ENCODE measurements around the gene CSRNP3.

CSRNP3 gene

DNA sequence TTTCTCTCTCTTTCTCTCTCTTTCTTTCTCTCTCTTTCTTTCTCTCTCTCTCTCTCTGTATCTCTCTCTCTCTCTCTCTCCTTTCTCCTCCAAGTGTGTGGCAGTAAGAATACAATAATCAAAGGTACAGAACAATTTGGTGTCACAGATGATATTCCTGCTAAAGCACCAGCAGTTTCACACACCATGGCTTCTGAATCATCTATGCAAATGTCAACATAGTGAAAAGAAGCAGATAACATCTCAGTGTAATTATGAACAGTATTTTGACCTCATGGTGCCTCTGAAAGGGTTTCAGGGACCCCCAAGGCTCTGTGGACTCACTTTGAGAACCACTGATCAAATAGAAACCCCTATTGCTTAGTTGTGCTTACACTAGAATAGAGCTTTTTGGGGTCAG is 38.5 kb upstream of the CSRNP3 start:
- H3K4me3 ChIP-seq (ENCODE audit: low read depth, low read length), result no peak overlapping the region
- TF ChIP-seq CTCF (IDR thresholded peaks at IDR 0.05; ENCODE audit: low read depth, low read length, missing control alignments), result no peak
- DNase-seq (ENCODE audit: low read depth), result no peak

DNA sequence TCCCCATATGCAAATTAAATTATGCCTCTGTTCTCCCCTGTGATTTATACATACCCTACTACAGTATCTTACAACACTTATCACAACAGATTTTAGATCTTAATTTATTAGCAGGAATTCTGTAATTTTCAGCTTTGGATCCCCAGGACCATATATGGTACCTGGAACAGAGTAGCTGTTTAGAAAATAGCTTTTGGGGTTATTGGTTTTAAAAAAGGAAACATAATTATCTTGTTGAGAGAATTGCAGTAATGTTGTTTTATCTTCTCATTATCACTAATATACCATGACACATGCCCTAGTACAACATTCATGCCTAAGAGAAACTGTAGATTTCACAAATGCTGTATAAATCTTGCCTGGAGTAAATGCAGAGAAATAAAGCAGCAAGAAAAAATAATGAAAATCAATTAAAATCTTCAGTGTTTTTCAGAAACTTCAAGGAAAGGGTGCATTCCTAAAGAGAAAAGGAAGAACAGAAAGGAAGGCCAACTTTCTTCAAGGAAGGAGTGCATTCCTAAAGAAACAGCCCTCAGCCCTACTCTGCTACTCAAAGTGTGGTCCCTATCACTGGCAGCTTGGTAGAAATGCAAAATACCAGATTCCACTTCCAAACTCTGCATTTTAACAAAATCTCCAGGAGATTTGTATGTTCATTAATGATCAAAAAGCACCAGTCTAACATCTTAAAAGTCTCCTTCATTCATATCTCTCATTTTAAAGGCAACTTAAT is 37.1 kb upstream of the CSRNP3 start:
- no peak for DNase-seq (ENCODE audit: low read depth)
- no peak for TF ChIP-seq CTCF (IDR thresholded peaks at IDR 0.05; ENCODE audit: low read depth, low read length, missing control alignments)

DNA sequence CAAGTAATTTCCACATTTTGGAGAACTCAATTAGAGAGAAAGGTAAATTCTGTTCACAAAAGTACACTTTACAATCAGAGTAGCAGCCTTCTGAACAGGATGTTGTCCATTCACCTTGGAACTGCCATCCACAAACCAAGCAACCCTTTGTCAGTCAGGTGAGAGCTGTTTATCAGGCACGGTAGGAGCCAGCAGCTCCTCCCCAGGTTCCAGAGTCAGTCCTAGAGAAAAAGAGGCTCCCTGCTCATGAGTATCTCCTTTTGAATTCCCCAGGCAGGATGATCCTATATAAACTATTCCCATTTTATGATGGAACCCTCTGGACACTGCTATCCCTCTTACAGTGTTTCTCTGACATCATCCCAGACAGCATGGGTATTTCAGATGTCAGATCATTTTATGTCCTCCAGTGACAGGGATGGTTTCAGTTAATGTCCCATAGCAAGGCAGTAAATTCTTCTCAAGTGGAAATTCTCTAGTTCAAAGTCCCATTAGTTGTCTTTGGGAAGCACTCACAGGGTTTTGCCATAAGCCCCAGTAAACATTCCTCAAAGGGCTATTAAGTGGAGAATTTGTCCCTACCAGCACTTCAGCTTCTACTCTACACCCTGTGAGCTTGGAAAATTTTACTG is 34.5 kb upstream of the CSRNP3 start:
- no peak for DNase-seq (ENCODE audit: low read depth)
- H3K4me3 ChIP-seq (ENCODE audit: low read depth, low read length), result no peak overlapping the region
- no peak for TF ChIP-seq CTCF (IDR thresholded peaks at IDR 0.05; ENCODE audit: low read depth, low read length, missing control alignments)

More for the DNA sequence above, 37.1 kb upstream of the CSRNP3 start:
- no peak overlapping the region for H3K4me3 ChIP-seq (ENCODE audit: low read depth, low read length)

DNA sequence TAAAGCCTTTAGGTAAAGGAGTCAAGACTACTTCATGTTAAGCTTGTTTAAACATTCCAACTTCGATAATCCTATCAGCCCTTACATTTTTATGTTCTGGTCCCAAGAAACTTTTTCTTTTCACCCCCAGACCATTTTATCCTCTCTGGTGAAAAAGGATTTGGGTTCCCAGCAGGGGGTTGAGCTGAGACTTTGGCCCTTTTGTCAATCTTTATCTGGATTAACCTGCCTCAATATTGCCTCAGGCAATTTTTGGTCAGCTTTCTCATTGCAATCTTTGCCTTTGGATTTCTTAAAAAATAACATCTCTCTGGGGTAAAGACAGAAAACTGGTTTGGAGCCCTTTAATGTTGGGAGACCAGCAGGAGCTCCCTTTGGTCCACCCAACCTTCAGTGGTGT is 33.9 kb upstream of the CSRNP3 start:
- no peak overlapping the region for H3K4me3 ChIP-seq (ENCODE audit: low read depth, low read length)
- TF ChIP-seq CTCF (IDR thresholded peaks at IDR 0.05; ENCODE audit: low read depth, low read length, missing control alignments), result no peak
- DNase-seq (ENCODE audit: low read depth), result no peak

DNA sequence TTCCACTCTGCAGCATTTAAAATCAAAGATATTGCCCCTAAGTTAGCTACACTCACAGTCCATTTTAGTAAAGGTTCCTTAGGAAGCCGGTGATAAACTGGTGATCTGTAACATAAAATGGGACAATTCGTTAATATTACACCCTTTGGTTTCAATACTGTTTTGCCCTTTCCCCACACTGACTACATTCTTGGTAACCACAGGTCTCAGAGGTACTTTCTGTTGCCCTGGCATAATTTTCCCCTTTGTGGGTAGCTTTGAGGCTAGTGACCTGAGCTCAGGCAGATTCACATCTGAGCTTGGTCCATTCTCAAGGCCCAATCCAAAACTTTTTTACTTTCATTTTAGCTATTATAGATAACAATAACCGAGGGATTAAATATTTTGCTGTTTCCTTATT is 32.9 kb upstream of the CSRNP3 start:
- no peak overlapping the region for H3K4me3 ChIP-seq (ENCODE audit: low read depth, low read length)
- DNase-seq (ENCODE audit: low read depth), result no peak
- TF ChIP-seq CTCF (IDR thresholded peaks at IDR 0.05; ENCODE audit: low read depth, low read length, missing control alignments), result no peak

GRCh38 chr2:165440367-165440766 is 29.1 kb upstream of the CSRNP3 start:
- TF ChIP-seq CTCF (IDR thresholded peaks at IDR 0.05; ENCODE audit: low read depth, low read length, missing control alignments), result no peak
- DNase-seq (ENCODE audit: low read depth), result no peak
- no peak overlapping the region for H3K4me3 ChIP-seq (ENCODE audit: low read depth, low read length)

- TF ChIP-seq CTCF (IDR thresholded peaks at IDR 0.05; ENCODE audit: low read depth, low read length, missing control alignments), result no peak
- DNase-seq (ENCODE audit: low read depth), result no peak
- H3K4me3 ChIP-seq (ENCODE audit: low read depth, low read length), result no peak overlapping the region
Measured at GRCh38 chr2:165443511-165443910, 26.0 kb upstream of the CSRNP3 start.

Measured in GM12864 (cell line).